Hepatic stellate cell (primary cell): ENCODE results near the gene SPG21.
A peak's percentile ranks its signal among the peaks of the same experiment; 100 is the strongest.

Source experiments
- DNase-seq: peaks from one replicate; pipeline ENCODE4 v3.0.0; 2011; ENCODE audit warnings: low spot score

SPG21 gene

GRCh38 chr15:64991536-64992135 is 1.9 kb upstream of the SPG21 start:
- DNase-seq: no peak

- no peak for DNase-seq
Observed at GRCh38 chr15:64990168-64990470, 405 bp upstream of the SPG21 start.

- DNase-seq: no peak
Observed at GRCh38 chr15:64987136-64987535, 2.6 kb downstream of the SPG21 start.

- DNase-seq: peak; percentile 20
Observed at GRCh38 chr15:64985366-64986033, 4.2 kb downstream of the SPG21 start.

- no peak for DNase-seq
Observed at GRCh38 chr15:64982472-64982871, 7.2 kb downstream of the SPG21 start.

- DNase-seq: no peak
Observed at GRCh38 chr15:64981812-64982431, 7.8 kb downstream of the SPG21 start.

GRCh38 chr15:64979252-64979710 is 10.4 kb downstream of the SPG21 start:
- no peak for DNase-seq

GRCh38 chr15:64975390-64975789 is 14.3 kb downstream of the SPG21 start:
- DNase-seq: no peak

GRCh38 chr15:64970698-64971097 is 19.0 kb downstream of the SPG21 start:
- DNase-seq: no peak

GRCh38 chr15:64969401-64969800 is 20.3 kb downstream of the SPG21 start:
- no peak for DNase-seq

- DNase-seq: no peak
Observed at GRCh38 chr15:64961013-64961412, 28.7 kb downstream of the SPG21 start.

- DNase-seq: no peak
Observed at GRCh38 chr15:64960153-64960552, 29.6 kb downstream of the SPG21 start.

- DNase-seq: no peak
Observed at GRCh38 chr15:64959128-64959527, 30.6 kb downstream of the SPG21 start.

- no peak for DNase-seq
Observed at GRCh38 chr15:64954395-64954794, 35.3 kb downstream of the SPG21 start.

GRCh38 chr15:64951777-64952418 is 37.8 kb downstream of the SPG21 start:
- DNase-seq: no peak

GRCh38 chr15:64950888-64951287 is 38.8 kb downstream of the SPG21 start:
- DNase-seq: no peak

GRCh38 chr15:64949383-64950186 is 40.1 kb downstream of the SPG21 start:
- no peak for DNase-seq

GRCh38 chr15:64948916-64949315 is 40.8 kb downstream of the SPG21 start:
- no peak for DNase-seq

- no peak for DNase-seq
Observed at GRCh38 chr15:64947211-64947610, 42.5 kb downstream of the SPG21 start.

- no peak for DNase-seq
Observed at GRCh38 chr15:64944961-64945360, 44.8 kb downstream of the SPG21 start.

GRCh38 chr15:64943512-64944225 is 46.0 kb downstream of the SPG21 start:
- DNase-seq: no peak

GRCh38 chr15:64942356-64942755 is 47.4 kb downstream of the SPG21 start:
- no peak for DNase-seq
